Activated T-cell treated with anti-CD3 and anti-CD28 coated beads for 1 hour (primary cell): ENCODE data around the gene STK31.
"Not testable (repeated sequence)": the region's sequence is repeated elsewhere in the genome, so short reads cannot be mapped to it uniquely, and the experiment has no call there.

Source experiments
- DNase-seq: peaks from one replicate; pipeline ENCODE4 v3.0.0-alpha.2; 2020; ENCODE audit warnings: low read depth

STK31 gene

DNA sequence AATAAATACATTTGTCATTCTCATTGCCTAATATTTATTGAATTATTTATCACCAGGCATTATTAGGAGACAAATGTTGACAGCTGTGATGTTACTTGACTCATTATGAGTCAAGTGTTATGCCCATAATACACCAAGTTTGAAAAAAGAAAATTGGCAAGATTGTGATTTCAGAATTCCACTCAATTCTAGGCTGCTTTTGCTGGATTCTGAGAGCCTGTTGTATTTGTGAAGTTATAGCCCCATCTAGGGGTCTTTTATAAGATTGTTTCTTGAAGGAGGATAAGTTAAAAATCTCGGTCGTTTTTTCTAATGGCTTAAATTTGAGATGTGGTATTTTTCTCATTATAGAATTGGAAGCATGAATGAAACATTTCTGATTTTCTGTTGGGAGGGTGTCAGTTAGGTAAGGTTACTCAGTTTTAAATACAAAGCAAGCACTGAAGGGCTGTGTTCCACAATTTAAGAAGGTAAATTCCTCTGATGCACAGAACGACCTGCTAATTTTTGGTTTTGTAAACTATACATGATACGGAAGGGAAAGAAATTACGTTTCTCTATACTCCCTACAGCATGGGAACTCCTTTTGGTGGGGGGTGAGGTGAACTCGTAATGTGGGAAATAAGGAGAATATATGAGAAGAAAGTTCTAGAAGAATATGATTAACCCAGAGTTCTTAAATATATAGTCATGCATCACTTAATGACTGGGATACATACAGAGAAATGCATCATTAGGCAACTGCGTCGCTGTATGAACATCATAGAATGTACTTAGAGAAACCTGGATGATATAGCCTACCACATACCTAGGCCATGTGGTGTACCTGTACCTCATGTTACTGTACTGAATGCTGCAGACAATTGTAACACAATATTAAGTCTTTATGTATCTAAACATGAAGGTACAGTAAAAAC is 2.6 kb downstream of the STK31 start:
- DNase-seq, result no peak

GRCh38 chr7:23713285-23714149 is 3.5 kb downstream of the STK31 start:
- DNase-seq, result no peak

DNA sequence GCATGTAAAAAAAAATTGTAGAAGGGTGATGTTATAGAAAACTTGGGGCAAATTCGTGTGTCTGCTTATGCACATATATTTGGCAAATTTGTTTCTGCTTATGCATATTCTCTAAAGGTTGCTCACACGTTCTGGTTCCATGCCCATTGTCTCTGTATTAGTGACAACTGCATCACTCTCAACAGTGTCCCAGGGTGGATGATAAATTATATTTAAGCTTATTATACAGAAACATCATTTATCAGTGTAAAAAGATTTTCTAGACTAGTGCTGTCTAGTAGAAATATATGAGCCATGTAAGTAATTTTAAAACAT is 4.1 kb downstream of the STK31 start:
- DNase-seq, result no peak

DNA sequence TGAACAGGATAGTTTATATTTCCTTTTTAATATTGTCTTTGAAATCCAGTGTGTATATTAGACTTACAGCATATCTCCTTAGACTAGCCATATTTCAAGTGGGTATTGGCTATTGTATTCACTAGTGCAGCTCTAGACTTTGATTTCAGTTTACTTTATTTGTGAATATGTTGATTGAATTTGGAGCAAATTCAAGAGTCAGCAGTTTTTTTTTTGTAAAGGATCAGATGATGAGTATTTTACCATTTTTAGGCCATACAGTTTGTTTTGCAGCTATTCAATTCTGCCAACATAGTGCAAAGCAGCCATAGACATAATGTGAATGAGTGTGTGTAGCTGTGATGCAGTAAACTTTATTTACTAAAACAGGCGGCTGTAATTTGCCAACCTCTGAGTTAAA is 4.6 kb downstream of the STK31 start:
- no peak for DNase-seq

- DNase-seq, result no peak
Observed at GRCh38 chr7:23715099-23715498, 5.1 kb downstream of the STK31 start.

- no peak for DNase-seq
Observed at GRCh38 chr7:23717788-23718187, 7.8 kb downstream of the STK31 start.

GRCh38 chr7:23721456-23721855 is 11.4 kb downstream of the STK31 start:
- DNase-seq, result no peak

DNA sequence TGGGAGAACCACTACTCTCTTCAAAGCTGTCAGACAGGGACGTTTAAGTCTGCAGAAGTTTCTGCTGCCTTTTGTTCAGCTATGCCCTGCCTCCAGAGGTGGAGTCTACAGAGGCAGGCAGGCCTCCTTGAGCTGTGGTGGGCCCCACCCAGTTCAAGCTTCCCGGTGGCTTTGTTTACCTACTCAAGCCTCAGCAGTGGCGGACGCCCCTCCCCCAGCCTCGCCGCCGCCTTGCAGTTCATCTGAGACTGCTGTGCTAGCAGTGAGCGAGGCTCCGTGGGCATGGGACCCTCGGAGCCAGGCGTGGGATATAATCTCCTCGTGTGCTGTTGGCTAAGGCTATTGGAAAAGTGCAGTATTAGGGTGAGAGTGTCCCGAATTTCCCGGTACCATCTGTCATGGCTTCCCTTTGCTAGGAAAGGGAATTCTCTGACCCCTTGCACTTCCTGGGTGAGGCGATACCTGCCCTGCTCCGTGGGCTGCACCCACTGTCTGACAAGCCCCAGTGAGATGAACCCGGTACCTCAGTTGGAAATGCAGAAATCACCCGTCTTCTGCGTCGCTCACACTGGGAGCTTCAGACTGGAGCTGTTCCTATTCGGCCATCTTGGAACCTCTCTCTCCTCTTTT is 12.7 kb downstream of the STK31 start:
- not testable (repeated sequence) for DNase-seq

GRCh38 chr7:23724113-23724512 is 14.1 kb downstream of the STK31 start:
- not testable (repeated sequence) for DNase-seq

GRCh38 chr7:23742051-23742450 is 32.0 kb downstream of the STK31 start:
- no peak for DNase-seq

- no peak for DNase-seq
Observed at GRCh38 chr7:23743226-23743625, 33.2 kb downstream of the STK31 start.

- DNase-seq, result no peak
Observed at GRCh38 chr7:23746629-23747028, 36.6 kb downstream of the STK31 start.

- no peak for DNase-seq
Observed at GRCh38 chr7:23751852-23752251, 41.8 kb downstream of the STK31 start.

- DNase-seq, result not testable (repeated sequence)
Observed at GRCh38 chr7:23758839-23759238, 48.8 kb downstream of the STK31 start.

DNA sequence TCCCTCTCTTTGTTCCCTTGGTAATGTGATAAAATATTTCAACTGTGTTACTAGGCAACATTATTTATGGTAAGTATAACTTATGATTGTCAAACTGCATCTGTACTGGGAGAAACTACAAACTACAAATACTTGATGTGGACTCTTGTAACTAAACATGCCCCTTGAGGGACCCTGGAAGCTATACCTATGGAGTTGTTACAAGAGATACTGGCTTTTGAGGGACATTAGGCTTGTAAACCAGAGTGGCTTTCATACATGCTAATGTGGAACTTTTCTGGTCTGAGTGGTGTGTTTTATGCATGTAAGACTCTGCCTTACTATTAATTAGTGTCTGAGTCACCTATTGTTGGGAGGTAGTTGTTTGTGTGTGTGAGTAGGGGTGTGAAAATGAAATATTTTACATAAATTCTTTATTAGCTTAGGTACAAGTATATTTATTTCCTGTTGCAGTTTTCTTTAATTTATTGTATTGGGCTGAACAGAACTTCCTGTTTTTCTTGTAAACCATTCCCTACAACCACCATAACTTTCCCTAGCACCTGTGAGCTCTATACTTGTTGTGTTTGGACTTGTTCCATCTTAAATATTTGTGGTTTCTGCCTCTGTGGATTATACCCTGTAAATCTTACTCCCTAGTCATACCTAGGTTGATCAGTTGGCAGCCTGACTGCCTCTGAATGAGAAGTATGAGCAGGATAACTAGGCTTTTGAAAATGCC is 49.8 kb downstream of the STK31 start:
- DNase-seq, result no peak

GRCh38 chr7:23765943-23766342 is 55.9 kb downstream of the STK31 start:
- no peak for DNase-seq

DNA sequence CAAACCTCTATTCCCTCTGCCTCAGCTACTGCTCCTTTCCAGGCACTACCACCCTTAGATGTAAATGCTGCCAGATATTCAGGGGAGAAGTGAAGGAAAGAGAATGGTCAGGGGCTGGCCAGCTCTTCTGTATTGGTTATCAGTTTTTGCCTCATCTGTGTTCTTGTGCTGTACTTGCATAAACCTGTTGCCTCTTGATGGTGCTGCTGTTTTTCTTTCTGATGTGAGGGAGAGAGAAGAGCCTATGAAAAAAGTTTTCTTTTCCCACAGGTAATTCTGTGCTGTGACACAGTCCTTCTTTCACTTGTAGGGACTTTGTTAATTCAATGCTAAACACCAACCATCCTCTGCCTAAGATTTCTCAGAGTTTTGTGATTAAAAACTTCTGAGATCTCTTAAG is 57.5 kb downstream of the STK31 start:
- DNase-seq, result no peak

- DNase-seq, result no peak
Observed at GRCh38 chr7:23768022-23768421, 58.0 kb downstream of the STK31 start.

GRCh38 chr7:23779185-23779800 is 69.3 kb downstream of the STK31 start:
- DNase-seq, result not testable (repeated sequence)

DNA sequence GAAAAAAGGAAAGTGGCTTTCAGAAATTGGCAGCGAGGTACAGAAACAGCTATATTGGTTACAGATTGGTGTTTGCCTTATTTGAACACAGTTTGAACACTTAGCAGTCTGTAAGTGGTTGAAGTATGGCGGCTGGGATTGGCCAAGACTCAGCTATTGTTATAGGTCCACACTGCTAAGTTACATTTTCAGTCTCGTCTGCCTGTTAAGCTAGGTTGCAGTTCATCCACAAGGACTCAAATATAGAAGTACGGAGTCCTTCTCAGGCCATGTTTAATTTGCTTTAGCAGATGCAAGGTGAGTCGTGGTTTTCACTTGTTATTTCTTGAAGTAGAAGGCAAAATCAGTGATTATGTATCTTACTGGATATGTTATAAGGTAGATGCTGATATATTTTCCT is 73.1 kb downstream of the STK31 start:
- no peak for DNase-seq

GRCh38 chr7:23787272-23787671 is 77.3 kb downstream of the STK31 start:
- no peak for DNase-seq

DNA sequence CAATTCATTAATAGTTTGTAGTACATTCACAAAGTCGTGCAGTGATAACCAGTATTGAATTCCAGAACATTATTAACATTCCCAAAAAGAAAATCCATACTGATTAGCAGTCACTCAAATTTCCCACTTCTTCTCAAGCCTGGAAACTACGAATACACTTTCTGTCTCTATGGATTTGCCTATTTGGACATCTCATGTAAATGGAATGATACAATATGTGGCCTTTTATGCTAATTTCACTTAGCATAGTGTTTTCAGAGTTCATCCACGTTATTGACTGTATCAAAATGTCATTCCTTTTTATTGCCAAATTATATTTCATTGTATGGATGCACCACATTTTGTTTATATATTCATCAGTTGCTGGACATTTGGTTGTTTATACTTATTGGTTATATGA is 78.8 kb downstream of the STK31 start:
- DNase-seq, result no peak
